CD4-positive, alpha-beta T cell treated with Interleukin-1 beta for 1 hour (primary cell): ENCODE measurements around the gene FGFRL1.
"Not testable (repeated sequence)": the region's sequence is repeated elsewhere in the genome, so short reads cannot be mapped to it uniquely, and the experiment has no call there.

Experiments
- DNase-seq, 2 donors: peaks; one replicate each; pipeline ENCODE4 v3.0.0-alpha.2; 2020 to 2022

Gene FGFRL1

GRCh38 chr4:973431-974397 is 37.7 kb upstream of the FGFRL1 start, which contains the start of gene DGKQ:
Gene DGKQ, minus strand, starts transcription at chr4:973569. Its CDS starts 87 bp downstream, at chr4:973482.
- peak; percentile 91 to 93 for DNase-seq

- DNase-seq, result no peak
These were observed 36.8 kb upstream of the FGFRL1 start for GRCh38 chr4:974668-975067.

- DNase-seq, result not testable (repeated sequence)
These were observed 35.4 kb upstream of the FGFRL1 start for GRCh38 chr4:976016-976415.

GRCh38 chr4:978957-979701 is 32.3 kb upstream of the FGFRL1 start:
- no peak for DNase-seq

GRCh38 chr4:982291-982690 is 29.1 kb upstream of the FGFRL1 start:
- DNase-seq, result no peak

GRCh38 chr4:982814-983213 is 28.6 kb upstream of the FGFRL1 start:
- DNase-seq, result no peak

GRCh38 chr4:984336-985054 is 26.9 kb upstream of the FGFRL1 start:
- DNase-seq, result no peak

- DNase-seq, result peak; percentile 67 to 73
These were observed 26.1 kb upstream of the FGFRL1 start for GRCh38 chr4:985123-985830.

GRCh38 chr4:986428-986878 is 25.0 kb upstream of the FGFRL1 start:
- DNase-seq, result no peak

- peak; percentile 84 to 86 for DNase-seq
These were observed 24.4 kb upstream of the FGFRL1 start, which contains the start of gene IDUA for GRCh38 chr4:986879-987623. Gene IDUA, plus strand, starts transcription at chr4:987044. Its CDS starts 41 bp downstream, at chr4:987085.

- peak in 1 of 2 donors; percentile 0 for DNase-seq
These were observed 23.6 kb upstream of the FGFRL1 start for GRCh38 chr4:987624-988513.

- no peak for DNase-seq
These were observed 22.4 kb upstream of the FGFRL1 start for GRCh38 chr4:988726-989721.

- no peak for DNase-seq
These were observed 21.5 kb upstream of the FGFRL1 start for GRCh38 chr4:989722-990471.

- no peak for DNase-seq
These were observed 20.6 kb upstream of the FGFRL1 start for GRCh38 chr4:990746-991367.

- DNase-seq, result no peak
These were observed 19.8 kb upstream of the FGFRL1 start for GRCh38 chr4:991451-992296.

- no peak for DNase-seq
These were observed 18.9 kb upstream of the FGFRL1 start for GRCh38 chr4:992297-993110.
